ENCODE measurements around the gene ACTN1. TPM values are rescaled to one million over a fixed set of nuclear protein-coding genes. Genes with fewer than 3 reads are reported as not detected.

Gene ACTN1
- total and polyA plus RNA-seq, 10 of the 15 experiments (the other 5 are each of a cell fraction or from before 2014, with no cell fraction given): 0.14 to 39.4 (median 2.6) TPM

DNA sequence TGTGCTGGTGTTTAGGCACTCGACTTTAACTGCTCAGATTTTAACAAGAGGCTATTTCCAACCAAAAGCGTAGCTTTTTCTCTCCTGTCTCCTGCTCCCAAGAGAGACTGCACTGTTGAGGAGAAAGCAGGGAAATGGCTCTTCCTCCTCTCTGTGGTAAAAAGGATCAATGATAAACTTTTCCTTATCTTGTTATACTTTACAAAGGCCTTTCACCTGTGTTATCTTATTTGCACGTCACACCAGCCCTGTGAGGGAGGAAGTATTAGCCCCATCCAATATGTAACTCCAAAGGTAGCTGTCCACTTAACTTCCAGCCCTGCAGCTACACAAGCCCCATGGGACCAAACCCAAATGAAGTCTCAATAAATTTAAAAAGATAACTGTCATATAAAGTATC is 153.4 kb downstream of the ACTN1 start (continued):
- TF ChIP-seq ZNF687 (IDR thresholded peaks at IDR 0.05) (no peak), RELA (IDR thresholded peaks at IDR 0.05; ENCODE audit: borderline replicate concordance, partially characterized antibody) (no peak), POLR2AphosphoS2 (IDR thresholded peaks at IDR 0.05; ENCODE audit: low read depth, low read length) (no peak), MTA2 (IDR thresholded peaks at IDR 0.05; ENCODE audit: low read depth) (no peak), MYC (IDR thresholded peaks at IDR 0.05; ENCODE audit: insufficient read depth, insufficient read length, insufficient replicate concordance, low read length, severe bottlenecking) (no peak), HCFC1 (IDR thresholded peaks at IDR 0.05; ENCODE audit: low read length) (no peak), CREB1 (IDR thresholded peaks at IDR 0.05; ENCODE audit: low read depth) (no peak), BCL11A (IDR thresholded peaks at IDR 0.05; ENCODE audit: low read depth, low read length) (no peak), CREM (IDR thresholded peaks at IDR 0.05; ENCODE audit: low read depth) (no peak), POU2F2 (IDR thresholded peaks at IDR 0.05; ENCODE audit: borderline replicate concordance, low read depth, low read length) (no peak)
- TF ChIP-seq, protein P1, sequence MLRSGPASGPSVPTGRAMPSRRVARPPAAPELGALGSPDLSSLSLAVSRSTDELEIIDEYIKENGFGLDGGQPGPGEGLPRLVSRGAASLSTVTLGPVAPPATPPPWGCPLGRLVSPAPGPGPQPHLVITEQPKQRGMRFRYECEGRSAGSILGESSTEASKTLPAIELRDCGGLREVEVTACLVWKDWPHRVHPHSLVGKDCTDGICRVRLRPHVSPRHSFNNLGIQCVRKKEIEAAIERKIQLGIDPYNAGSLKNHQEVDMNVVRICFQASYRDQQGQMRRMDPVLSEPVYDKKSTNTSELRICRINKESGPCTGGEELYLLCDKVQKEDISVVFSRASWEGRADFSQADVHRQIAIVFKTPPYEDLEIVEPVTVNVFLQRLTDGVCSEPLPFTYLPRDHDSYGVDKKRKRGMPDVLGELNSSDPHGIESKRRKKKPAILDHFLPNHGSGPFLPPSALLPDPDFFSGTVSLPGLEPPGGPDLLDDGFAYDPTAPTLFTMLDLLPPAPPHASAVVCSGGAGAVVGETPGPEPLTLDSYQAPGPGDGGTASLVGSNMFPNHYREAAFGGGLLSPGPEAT (IDR thresholded peaks at IDR 0.05; ENCODE audit: low read depth): no peak

Data from GM12878 (cell line).